Renal cortical epithelial cell (primary cell): ENCODE measurements around the gene KRTAP5-5. TPM values are rescaled to one million over a fixed set of nuclear protein-coding genes. Genes with fewer than 3 reads are reported as not detected.

Source experiments
- DNase-seq: peaks from one replicate; pipeline ENCODE4 v3.0.0-alpha.2; 2011; ENCODE audit warnings: low read depth
- total RNA-seq: library from RNA; depleted of rRNA; stranded (reverse); fragments of >200 nt; gene quantifications from 2 replicates; pipeline ENCODE4 v1.2.3, GENCODE V29; 2014

The KRTAP5-5 gene
- total RNA-seq, 1 donor from 2014 or later, result not detected

DNA sequence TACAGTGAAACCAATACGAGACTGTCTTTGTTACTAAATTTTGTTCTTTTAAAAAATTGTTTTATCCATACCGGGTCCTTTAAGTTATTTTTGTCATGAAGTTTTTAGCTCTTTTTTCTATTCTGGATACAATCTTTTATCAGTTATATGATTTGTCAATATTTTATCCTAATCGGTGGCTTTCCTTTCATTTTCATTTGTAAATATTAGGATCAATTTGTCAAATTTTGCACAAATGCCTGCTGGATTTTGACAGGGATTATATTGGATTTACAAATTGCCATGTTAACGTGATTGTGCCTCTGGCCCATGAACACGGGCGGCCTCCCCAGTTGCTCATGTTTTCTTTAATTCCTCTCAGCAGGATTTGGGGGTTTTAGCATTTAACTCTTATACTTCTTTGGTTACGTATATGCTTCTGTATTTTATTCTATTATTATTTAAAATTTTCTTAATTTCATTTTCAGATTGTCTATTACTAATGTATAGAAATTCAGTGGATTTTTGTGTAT, 46.7 kb downstream of the KRTAP5-5 start:
- no peak for DNase-seq

DNA sequence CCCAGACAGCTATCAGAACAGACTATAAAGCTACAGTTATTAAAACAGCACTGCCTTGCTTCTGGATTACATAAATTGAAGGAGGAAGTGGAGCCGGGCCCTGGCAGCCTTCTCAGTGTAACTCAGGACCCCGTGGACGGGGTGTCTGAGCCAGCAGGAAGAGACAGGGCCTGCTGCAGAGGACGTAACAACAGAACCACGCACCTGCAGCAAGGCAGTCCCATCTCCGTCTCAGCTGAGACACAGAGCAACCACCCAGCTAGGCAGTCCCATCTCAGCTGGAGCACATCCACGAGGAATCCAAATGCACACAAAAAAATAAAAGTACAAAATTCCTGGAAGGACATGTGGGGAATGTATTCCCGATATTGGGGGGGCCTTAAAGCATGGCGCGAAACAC, 50.3 kb downstream of the KRTAP5-5 start:
- no peak for DNase-seq

Other genes with a start within 250 kb of the KRTAP5-5 start
- gene BRSK2, start 239.8 kb upstream of the KRTAP5-5 start, total RNA-seq, result 0.17 and 0.30 TPM in 2 replicates
- gene MOB2, start 143.0 kb upstream of the KRTAP5-5 start, total RNA-seq, result 20.8 and 36.5 TPM in 2 replicates
- 1.9 and 9.0 TPM in 2 replicates for gene DUSP8, start 57.5 kb upstream of the KRTAP5-5 start, total RNA-seq
- not detected in 2 replicates for gene KRTAP5-1, start 44.5 kb upstream of the KRTAP5-5 start, total RNA-seq
- not detected in 2 replicates for gene KRTAP5-2, start 31.5 kb upstream of the KRTAP5-5 start, total RNA-seq
- gene KRTAP5-3, start 21.3 kb upstream of the KRTAP5-5 start, total RNA-seq, result not detected in 2 replicates
- not detected in 2 replicates for gene KRTAP5-4, start 7.6 kb upstream of the KRTAP5-5 start, total RNA-seq
- not detected in 2 replicates for gene KRTAP5-6, start 67.4 kb downstream of the KRTAP5-5 start, total RNA-seq
- gene IFITM10, start 120.8 kb downstream of the KRTAP5-5 start, total RNA-seq, result 0.80 TPM in 1 of 2 replicates, not detected in the other
- 226 and 1,216 TPM in 2 replicates for gene CTSD, start 134.2 kb downstream of the KRTAP5-5 start, total RNA-seq
- gene SYT8, start 205.2 kb downstream of the KRTAP5-5 start, total RNA-seq, result 0.05 TPM in 1 of 2 replicates, not detected in the other
- gene TNNI2, start 209.2 kb downstream of the KRTAP5-5 start, total RNA-seq, result not detected in 2 replicates
- not detected in 2 replicates for gene LSP1, start 223.3 kb downstream of the KRTAP5-5 start, total RNA-seq